Skin of body (tissue), 2 donors: ENCODE data around the gene MRPL24. TPM values are rescaled to one million over a fixed set of nuclear protein-coding genes. Genes with fewer than 3 reads are reported as not detected.

Source experiments
- DNase-seq: peaks from one replicate; lab custom pipeline; 2025; lab: John Stamatoyannopoulos, UW
- total RNA-seq: library from RNA; depleted of rRNA; stranded (reverse); fragments of >200 nt; gene quantifications from one replicate; pipeline ENCODE4 v1.2.3, GENCODE V29; 2014

MRPL24 gene
- total RNA-seq, 1 donor from 2014 or later = 35.5 TPM

DNA sequence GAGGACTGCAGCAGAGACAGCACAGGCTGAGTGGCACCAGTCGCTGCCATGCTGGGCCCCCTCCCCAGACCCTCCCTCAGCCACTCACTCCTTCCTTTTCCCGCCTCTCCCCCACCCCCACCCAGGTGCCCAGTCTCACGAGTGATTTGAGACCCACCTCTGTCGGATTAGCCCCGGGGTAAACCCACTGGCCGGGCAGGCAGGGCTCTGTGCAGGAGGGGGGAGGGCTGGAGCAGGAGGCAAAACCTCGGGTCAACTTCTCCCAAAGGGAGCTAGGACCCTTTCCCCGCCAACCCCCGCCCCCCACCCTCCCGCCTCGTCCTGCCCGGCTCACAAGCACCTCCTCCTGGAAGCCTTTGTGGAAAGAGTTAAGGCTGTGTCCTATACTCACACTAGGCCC, 3.5 kb upstream of the MRPL24 start:
- DNase-seq = no peak

GRCh38 chr1:156743367-156744302, 2.7 kb upstream of the MRPL24 start:
- DNase-seq = no peak

GRCh38 chr1:156742801-156743200, 1.9 kb upstream of the MRPL24 start:
- no peak for DNase-seq

- no peak for DNase-seq
Measured at GRCh38 chr1:156742017-156742416, 1.1 kb upstream of the MRPL24 start.

GRCh38 chr1:156741481-156741983, 644 bp upstream of the MRPL24 start:
- DNase-seq = no peak

DNA sequence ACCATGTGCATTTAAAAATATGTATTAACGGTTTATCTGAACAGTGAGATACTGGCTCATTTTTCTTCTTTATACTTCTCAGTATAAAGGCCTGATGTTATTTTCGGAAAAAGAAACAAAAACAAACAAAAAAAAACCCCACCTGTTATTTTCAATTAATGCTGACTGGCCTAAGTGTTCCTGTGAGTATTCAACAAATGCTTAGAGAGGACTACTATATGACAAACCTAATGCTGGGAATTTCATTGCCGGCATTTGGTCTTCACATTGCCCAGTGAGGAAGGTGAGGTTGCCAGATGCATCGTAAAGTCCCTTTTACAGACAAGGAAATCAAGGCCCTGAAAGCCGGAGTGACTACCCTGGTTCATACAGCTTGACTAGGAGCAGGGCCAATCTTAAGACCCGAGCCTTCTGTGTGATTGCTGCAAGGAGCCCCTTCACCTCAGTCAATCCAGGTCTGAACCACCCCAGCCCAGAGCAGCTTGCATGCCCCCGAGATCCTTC, 599 bp downstream of the MRPL24 start:
- peak; percentile 40 for DNase-seq

DNA sequence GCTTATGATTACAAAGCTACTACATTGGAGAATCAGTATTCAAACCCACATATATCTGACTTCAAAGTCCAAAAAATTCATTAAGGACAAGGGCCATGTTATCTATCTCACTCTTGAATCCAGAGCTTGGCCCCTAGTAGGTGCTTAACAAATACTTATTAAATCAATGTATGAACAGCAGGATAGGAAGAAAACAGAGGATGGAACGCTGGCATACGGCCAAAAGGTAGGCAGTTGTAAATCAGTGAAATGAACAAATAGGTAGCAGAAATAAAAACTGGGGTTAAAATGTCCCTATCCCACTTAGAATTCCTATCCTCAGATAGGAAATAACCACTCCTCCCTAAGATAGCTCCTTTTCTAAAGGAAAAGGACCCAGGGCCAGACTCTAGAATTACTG, 2.0 kb downstream of the MRPL24 start:
- DNase-seq = no peak

DNA sequence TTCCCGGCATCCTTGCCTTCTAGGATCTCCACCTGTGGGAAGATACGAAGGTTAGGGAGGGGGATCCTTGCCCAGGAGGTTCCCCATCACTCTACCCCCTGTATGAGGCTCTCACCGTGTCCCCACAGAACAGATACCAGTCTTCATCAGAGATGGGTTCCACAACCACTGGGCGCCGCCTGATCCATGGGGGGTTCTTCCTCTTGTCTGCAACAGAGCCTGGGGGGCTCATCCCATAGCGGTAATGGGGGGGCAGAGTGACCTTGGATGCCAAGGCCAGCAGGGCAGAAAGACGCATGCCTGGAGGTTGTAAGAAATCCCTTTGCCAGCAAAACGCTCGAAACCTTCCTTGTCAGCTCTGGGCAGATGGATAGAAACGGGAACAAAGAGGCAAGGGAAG, 2.5 kb downstream of the MRPL24 start:
- no peak for DNase-seq

DNA sequence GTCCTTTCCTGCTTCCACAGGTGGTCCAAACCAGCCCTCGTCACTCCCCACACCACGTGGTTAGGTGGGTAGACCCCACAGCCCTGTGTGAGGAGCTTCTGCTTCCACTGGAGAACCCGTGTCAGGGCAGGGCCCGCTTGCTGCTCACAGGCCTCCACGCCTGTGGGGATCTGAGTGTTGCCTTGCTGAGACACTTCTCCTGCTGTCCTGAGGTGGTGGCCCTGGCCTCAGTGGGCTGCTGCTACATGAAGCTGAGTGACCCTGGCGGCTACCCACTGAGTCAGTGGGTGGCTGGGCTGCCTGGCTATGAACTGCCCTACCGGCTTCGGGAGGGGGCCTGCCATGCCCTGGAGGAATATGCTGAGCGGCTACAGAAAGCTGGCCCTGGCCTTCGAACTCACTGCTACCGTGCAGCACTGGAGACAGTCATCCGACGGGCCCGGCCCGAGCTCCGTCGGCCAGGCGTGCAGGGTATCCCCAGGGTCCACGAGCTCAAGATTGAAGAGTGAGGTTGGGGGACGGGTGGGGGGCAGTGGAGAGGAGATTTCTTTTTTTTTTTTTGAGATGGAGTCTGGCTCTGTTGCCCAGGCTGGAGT, 6.8 kb downstream of the MRPL24 start:
- no peak for DNase-seq

- DNase-seq = peak; percentile 97
Measured at GRCh38 chr1:156728599-156729462, 12.1 kb downstream of the MRPL24 start, which contains the start of gene ISG20L2. ISG20L2 (minus strand) TSS chr1:156728766; CDS start chr1:156727652, 1,114 bp downstream.

DNA sequence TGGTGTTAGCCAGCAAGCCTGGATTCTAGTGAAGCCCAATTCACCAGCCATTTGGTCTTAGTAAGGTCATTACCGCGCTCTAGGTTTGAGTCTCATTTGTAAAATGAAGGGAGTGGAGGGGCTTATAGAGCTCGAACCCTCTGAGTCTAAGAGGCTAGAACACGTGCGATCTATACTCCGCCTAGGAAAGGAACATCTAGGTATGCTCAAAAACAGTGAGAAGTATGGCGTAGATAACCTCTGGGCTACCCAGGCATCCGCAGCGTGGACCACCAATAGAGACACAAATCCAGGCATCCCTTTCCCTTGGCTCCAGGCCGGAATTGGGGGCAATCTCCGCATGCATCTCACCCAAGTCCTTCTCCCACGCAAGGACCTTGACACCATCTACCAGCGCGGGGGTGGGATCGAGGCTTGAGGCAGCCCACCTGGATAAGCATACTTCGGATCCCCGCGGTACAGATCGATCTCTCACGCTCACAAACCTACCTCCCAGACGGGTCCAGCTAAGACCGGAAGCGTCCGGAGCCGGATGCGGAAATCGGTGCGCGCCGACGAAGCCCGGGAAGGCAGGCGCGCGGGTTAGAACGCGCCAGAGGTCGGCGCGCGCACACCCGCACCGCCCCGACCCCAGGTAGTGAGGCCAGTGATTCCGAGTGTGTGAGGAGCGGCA, 12.8 kb downstream of the MRPL24 start, which contains the start of gene METTL25B:
Gene METTL25B, plus strand, starts transcription at position 544 of the 673 bp plus-strand sequence. CDS start 636 bp downstream, outside the sequence.
- DNase-seq = peak; percentile 69

GRCh38 chr1:156727492-156727891, 13.4 kb downstream of the MRPL24 start:
- no peak for DNase-seq

DNA sequence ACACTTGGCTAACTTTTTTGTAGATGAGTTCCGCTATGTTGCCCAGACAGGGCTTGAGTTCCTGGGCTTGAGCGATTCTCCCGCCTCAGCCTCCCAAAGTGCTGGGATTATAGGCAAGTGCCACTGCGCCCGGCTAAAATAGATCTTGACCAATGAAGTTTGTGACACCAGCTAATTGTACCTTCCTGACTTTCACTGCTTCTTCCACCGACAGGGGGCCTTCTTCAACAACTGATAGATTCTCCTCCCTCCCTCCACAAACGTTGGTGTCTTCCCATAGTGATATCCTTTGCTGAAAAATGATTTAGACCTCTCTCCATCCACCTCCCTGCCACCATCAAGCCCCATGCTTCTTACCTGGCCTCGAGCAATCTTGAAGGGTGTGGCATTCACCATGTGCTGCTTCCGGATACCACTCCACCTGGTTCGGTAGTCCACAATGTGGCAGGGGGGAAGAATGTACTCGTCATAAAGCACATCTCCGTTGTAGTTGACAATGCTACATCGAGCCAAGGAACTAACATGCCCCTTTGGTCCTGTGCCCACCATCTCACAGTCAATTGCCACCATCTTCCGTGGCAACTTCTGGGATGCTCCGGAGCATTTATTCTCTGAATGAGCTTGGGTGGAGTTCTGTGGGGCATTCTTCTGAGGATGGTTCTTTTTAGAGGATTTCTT, 14.2 kb downstream of the MRPL24 start:
- DNase-seq = peak; percentile 57

- DNase-seq = peak; percentile 75
Measured at GRCh38 chr1:156725683-156726280, 15.1 kb downstream of the MRPL24 start.

DNA sequence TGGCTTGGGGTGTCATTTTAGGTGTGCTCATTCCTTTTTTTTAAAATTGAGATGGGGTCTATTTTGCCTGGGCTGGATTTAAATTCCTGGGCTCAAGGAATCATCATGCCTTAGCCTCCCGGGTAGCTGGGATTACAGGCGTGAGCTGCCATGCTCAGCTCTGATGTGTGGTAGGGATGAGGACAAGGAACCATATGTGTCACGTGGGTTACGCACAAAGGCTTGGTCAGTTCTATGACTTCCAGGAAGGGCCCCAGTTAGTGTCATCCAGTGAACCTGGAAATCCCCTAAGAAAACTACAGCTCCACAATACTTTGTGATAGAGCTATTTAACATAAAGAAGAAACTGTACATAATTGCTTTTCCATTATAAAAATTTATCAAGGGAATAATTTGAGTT, 19.4 kb downstream of the MRPL24 start:
- no peak for DNase-seq

GRCh38 chr1:156721131-156721530, 19.8 kb downstream of the MRPL24 start:
- DNase-seq = no peak

DNA sequence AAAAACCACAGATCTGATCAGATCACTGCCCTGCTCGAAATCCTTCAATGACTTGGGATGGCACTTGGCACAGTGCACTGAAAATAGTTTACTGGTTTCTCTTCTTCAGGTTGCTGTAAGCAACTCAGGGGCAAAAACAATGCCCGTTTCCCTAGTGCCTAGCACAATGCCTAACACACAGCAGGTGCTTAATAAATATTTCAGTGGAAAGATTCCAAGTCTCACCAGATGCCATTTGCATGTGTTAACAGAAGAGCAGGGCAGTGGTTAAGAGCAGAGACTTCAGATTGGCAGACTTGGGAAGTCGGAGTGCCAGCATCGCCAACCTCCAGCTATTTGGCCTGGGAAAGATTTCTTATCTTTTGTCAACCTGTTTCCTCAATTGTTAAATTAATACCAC, 23.5 kb downstream of the MRPL24 start:
- no peak for DNase-seq

- DNase-seq = no peak
Measured at GRCh38 chr1:156714830-156715229, 26.1 kb downstream of the MRPL24 start.

- DNase-seq = no peak
Measured at GRCh38 chr1:156712626-156713025, 28.3 kb downstream of the MRPL24 start.
